ENCODE data around the gene ANO2. TPM values are rescaled to one million over a fixed set of nuclear protein-coding genes. Genes with fewer than 3 reads are reported as not detected.
"Not testable (repeated sequence)": the region's sequence is repeated elsewhere in the genome, so short reads cannot be mapped to it uniquely, and the experiment has no call there.

Gene ANO2
- total RNA-seq, 2 experiments from 2014 or later = not detected

DNA sequence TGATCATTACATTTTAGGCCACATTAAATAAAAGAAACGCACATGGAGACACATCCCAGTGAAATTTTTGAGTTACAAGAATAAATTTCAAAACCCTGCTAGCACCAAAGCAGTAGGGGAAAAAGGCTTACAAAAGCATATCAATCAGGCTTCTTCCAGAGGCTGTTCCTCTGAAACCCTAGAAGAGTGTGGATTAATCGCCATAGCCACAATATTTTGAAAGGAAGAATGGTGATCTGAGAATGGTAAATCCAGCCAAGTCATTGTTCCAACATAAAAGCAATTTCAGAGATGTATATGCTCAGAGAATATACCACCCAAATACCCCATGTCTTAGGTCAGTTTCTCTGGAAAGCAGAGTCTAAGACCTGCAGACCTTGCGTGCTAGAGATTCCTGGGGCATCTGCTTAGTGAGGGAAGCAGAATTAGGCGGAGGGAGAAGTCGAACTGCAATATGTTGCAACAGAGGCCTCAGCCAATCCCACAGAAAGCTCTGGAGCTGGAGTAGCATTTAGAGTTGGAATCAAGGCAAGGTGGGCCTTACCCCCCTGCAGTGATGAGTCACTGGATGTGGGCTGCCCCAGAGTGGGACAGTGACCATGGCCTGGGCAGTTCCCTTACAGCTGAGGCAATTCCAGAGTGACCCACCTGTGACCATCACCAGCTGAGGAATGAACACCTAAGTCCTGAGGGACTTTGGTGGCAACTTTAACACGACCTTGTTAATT lies 387.9 kb downstream of the ANO2 start:
- no peaks in the 10 kb centered on the region for H3K36me3 Mint-ChIP-seq
- intact Hi-C loops (cut with micrococcal nuclease) = no loop called here

GRCh38 chr12:5556033-5556614 lies 388.9 kb downstream of the ANO2 start:
- CTCF ChIA-PET = interaction anchor here (1.3 to 1.7 kb wide), 2 partner anchors 21 to 160 kb away, joined by 3 read pairs; no protein-coding TSS in a partner anchor
- Mint-ChIP-seq H3K9me3 (peaks cover 3% of the 10 kb centered on the region), H3K4me1 (ENCODE audit: low read depth) (no peaks in the 10 kb centered on the region), H3K4me3 (no peak overlapping the region), H3K27me3 (peaks cover 2% of the 10 kb centered on the region), H3K36me3 (no peaks in the 10 kb centered on the region), H3K27ac (no peak overlapping the region)
- peak; percentile 16 for DNase-seq
- POLR2A ChIA-PET = no interaction called here
- intact Hi-C loops (cut with micrococcal nuclease) = no loop called here

More for the DNA sequence above, 387.9 kb downstream of the ANO2 start:
- ChIA-PET CTCF (interaction anchor here (1.7 kb wide), 1 partner anchor 22 kb away, joined by 3 read pairs; no protein-coding TSS in a partner anchor), POLR2A (no interaction called here)
- Mint-ChIP-seq H3K4me3 (no peak overlapping the region), H3K4me1 (ENCODE audit: low read depth) (no peaks in the 10 kb centered on the region), H3K27me3 (peaks cover 2% of the 10 kb centered on the region), H3K9me3 (peaks cover 3% of the 10 kb centered on the region), H3K27ac (no peak overlapping the region)
- no peak for DNase-seq

- Mint-ChIP-seq H3K36me3 (no peaks in the 10 kb centered on the region), H3K4me1 (ENCODE audit: low read depth) (no peaks in the 10 kb centered on the region), H3K27me3 (peaks cover 5% of the 10 kb centered on the region), H3K27ac (no peak overlapping the region), H3K4me3 (no peak overlapping the region), H3K9me3 (peaks cover 3% of the 10 kb centered on the region)
- POLR2A ChIA-PET = no interaction called here
- intact Hi-C loops (cut with micrococcal nuclease) = no loop called here
- DNase-seq = no peak
- CTCF ChIA-PET = no interaction called here
Measured at GRCh38 chr12:5554711-5555110, 390.3 kb downstream of the ANO2 start.

DNA sequence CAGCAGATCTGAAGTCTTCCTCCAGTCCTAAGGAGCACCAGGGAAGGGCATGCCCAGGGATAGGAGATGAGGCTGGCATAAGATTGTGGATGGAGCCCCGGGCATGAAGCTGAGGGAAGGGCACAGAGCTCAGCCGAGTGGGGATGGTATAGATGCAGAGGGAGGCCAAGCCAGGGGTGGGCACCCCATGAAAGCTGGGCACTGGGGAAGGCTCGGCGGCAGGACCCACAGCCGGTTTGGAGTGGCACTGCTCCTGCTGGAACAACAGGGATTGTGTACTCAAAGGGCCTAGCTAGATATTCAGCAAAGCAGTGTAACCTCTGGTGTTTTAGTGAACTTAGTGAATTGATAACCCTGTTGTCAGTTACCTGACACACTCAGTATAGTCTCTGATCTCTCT lies 396.0 kb downstream of the ANO2 start:
- DNase-seq = no peak
- peaks cover 2% of the 10 kb centered on the region for H3K36me3 Mint-ChIP-seq
- peaks cover 9% of the 10 kb centered on the region for H3K9me3 Mint-ChIP-seq
- H3K4me1 Mint-ChIP-seq (ENCODE audit: low read depth) = no peaks in the 10 kb centered on the region
- no peak overlapping the region for H3K4me3 Mint-ChIP-seq
- CTCF ChIA-PET = no interaction called here
- POLR2A ChIA-PET = no interaction called here
- no peak overlapping the region for H3K27ac Mint-ChIP-seq
- intact Hi-C loops (cut with micrococcal nuclease) = no loop called here
- peaks cover 5% of the 10 kb centered on the region for H3K27me3 Mint-ChIP-seq

- H3K4me3 Mint-ChIP-seq = no peak overlapping the region
- intact Hi-C loops (cut with micrococcal nuclease) = no loop called here
- POLR2A ChIA-PET = no interaction called here
Measured at GRCh38 chr12:5548152-5548943, 396.7 kb downstream of the ANO2 start.

GRCh38 chr12:5546616-5547015 lies 398.4 kb downstream of the ANO2 start:
- CTCF ChIA-PET = no interaction called here
- intact Hi-C loops (cut with micrococcal nuclease) = no loop called here
- DNase-seq = no peak
- H3K4me1 Mint-ChIP-seq (ENCODE audit: low read depth) = no peaks in the 10 kb centered on the region
- no peak overlapping the region for H3K4me3 Mint-ChIP-seq
- peaks cover 9% of the 10 kb centered on the region for H3K9me3 Mint-ChIP-seq
- no peak overlapping the region for H3K27ac Mint-ChIP-seq
- H3K36me3 Mint-ChIP-seq = peaks cover 2% of the 10 kb centered on the region
- peaks cover 5% of the 10 kb centered on the region for H3K27me3 Mint-ChIP-seq
- POLR2A ChIA-PET = no interaction called here

More at GRCh38 chr12:5548152-5548943, 396.7 kb downstream of the ANO2 start:
- peaks cover 9% of the 10 kb centered on the region for H3K9me3 Mint-ChIP-seq
- H3K27me3 Mint-ChIP-seq = peaks cover 5% of the 10 kb centered on the region
- DNase-seq = no peak
- H3K36me3 Mint-ChIP-seq = peaks cover 2% of the 10 kb centered on the region
- CTCF ChIA-PET = no interaction called here
- H3K27ac Mint-ChIP-seq = no peak overlapping the region
- H3K4me1 Mint-ChIP-seq (ENCODE audit: low read depth) = no peaks in the 10 kb centered on the region

DNA sequence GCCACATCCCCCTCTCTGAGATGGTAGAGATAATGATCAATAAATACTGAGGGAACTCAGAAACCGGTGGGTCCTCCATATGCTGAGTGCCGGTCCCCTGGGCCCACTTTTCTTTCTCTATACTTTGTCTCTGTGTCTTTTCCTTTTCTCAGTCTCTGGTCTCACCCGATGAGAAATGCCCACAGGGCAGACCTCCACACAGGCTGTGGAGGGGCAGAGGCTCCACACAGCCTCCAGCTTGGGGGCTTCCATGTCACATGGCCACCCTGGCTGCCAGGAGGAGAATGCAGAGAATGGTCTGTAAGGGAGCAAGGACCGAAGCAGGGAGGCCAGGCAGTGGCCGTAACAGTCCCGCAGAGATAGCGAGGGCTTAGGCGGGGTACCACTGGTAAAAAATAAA lies 407.3 kb downstream of the ANO2 start:
- CTCF ChIA-PET = no interaction called here
- H3K4me3 Mint-ChIP-seq = no peak overlapping the region
- H3K27me3 Mint-ChIP-seq = peaks cover 12% of the 10 kb centered on the region
- POLR2A ChIA-PET = no interaction called here
- H3K27ac Mint-ChIP-seq = no peak overlapping the region
- intact Hi-C loops (cut with micrococcal nuclease) = no loop called here
- no peaks in the 10 kb centered on the region for H3K4me1 Mint-ChIP-seq (ENCODE audit: low read depth)
- H3K36me3 Mint-ChIP-seq = no peaks in the 10 kb centered on the region
- peaks cover 5% of the 10 kb centered on the region for H3K9me3 Mint-ChIP-seq
- no peak for DNase-seq

DNA sequence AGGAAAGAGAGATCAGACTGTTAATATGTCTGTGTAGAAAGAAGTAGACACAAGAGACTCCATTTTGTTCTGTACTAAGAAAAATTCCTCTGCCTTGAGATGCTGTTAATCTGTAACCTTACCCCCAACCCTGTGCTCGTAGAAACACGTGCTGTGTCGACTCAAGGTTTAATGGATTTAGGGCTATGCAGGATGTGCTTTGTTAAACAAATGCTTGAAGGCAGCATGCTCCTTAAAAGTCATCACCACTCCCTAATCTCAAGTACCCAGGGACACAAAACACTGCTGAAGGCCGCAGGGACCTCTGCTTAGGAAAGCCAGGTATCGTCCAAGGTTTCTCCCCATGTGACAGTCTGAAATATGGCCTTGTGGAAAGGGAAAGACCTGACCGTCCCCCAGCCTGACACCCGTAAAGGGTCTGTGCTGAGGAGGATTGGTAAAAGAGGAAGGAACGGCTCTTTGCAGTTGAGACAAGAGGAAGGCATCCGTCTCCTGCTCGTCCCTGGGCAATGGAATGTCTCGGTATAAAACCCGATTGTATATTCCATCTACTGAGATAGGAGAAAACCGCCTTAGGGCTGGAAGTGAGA lies 407.9 kb downstream of the ANO2 start:
- H3K4me3 Mint-ChIP-seq; DNase-seq; H3K36me3 Mint-ChIP-seq; POLR2A ChIA-PET; CTCF ChIA-PET; H3K27ac Mint-ChIP-seq; H3K4me1 Mint-ChIP-seq (ENCODE audit: low read depth); intact Hi-C loops (cut with micrococcal nuclease); H3K9me3 Mint-ChIP-seq: not testable (repeated sequence)
- peaks cover 13% of the 10 kb centered on the region for H3K27me3 Mint-ChIP-seq

GRCh38 chr12:5535541-5535940 lies 409.5 kb downstream of the ANO2 start:
- peaks cover 14% of the 10 kb centered on the region for H3K27me3 Mint-ChIP-seq
- POLR2A ChIA-PET = no interaction called here
- CTCF ChIA-PET = interaction anchor here (1.3 kb wide), 1 partner anchor 22 kb away, joined by 3 read pairs; no protein-coding TSS in a partner anchor
- H3K27ac Mint-ChIP-seq = no peak overlapping the region
- H3K4me1 Mint-ChIP-seq (ENCODE audit: low read depth) = no peaks in the 10 kb centered on the region
- no peaks in the 10 kb centered on the region for H3K36me3 Mint-ChIP-seq
- no peak for DNase-seq
- peaks cover 6% of the 10 kb centered on the region for H3K9me3 Mint-ChIP-seq
- H3K4me3 Mint-ChIP-seq = no peak overlapping the region
- intact Hi-C loops (cut with micrococcal nuclease) = no loop called here

- intact Hi-C loops (cut with micrococcal nuclease) = no loop called here
- DNase-seq = no peak
- CTCF ChIA-PET = interaction anchor here (1.3 kb wide), 1 partner anchor 23 kb away, joined by 3 read pairs; no protein-coding TSS in a partner anchor
- Mint-ChIP-seq H3K27ac (no peak overlapping the region), H3K4me3 (no peak overlapping the region), H3K27me3 (peaks cover 16% of the 10 kb centered on the region), H3K4me1 (ENCODE audit: low read depth) (no peaks in the 10 kb centered on the region), H3K9me3 (peaks cover 6% of the 10 kb centered on the region), H3K36me3 (no peaks in the 10 kb centered on the region)
- POLR2A ChIA-PET = no interaction called here
Measured at GRCh38 chr12:5534426-5535199, 410.4 kb downstream of the ANO2 start.

GRCh38 chr12:5533368-5533767 lies 411.7 kb downstream of the ANO2 start:
- POLR2A ChIA-PET = no interaction called here
- no peak for DNase-seq
- Mint-ChIP-seq H3K4me1 (ENCODE audit: low read depth) (no peaks in the 10 kb centered on the region), H3K36me3 (no peaks in the 10 kb centered on the region), H3K4me3 (no peak overlapping the region), H3K9me3 (peaks cover 6% of the 10 kb centered on the region), H3K27me3 (peaks cover 16% of the 10 kb centered on the region), H3K27ac (no peak overlapping the region)
- intact Hi-C loops (cut with micrococcal nuclease) = no loop called here
- CTCF ChIA-PET = no interaction called here
